ENCODE data around the gene CTSS. TPM values are rescaled to one million over a fixed set of nuclear protein-coding genes. Genes with fewer than 3 reads are reported as not detected.
"Not testable (repeated sequence)": the region's sequence is repeated elsewhere in the genome, so short reads cannot be mapped to it uniquely, and the experiment has no call there.

Gene CTSS
- total and polyA plus RNA-seq, 10 donors = 117 to 685 (median 587) TPM

DNA sequence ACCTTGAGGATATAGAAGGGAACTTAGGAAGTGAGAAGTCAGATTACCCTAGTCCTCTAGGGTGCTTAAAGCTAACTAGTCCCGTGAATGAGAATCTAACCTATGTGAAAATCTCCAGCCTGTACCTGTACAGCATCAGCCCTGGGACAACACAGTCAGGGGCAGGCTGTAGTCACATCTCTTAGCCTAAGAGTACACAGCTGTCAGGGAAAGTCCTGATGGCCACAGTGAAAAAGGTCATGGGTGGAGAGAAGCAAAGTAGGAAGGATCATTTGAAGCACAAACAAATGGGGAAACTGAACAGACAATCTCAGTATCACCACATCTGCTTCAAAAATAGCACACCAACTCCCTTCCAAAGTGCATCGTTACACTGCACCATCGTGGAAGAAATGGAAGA lies 30.8 kb upstream of the CTSS start:
- intact Hi-C loops (cut with DNase I; ENCODE audit: low total_unique reads) = no loop called here
- no peaks in the 10 kb centered on the region for H3K9me3 ChIP-seq
- 84 to 95% (median 90%) methylated on average over 3 of the region's 3 CpGs for WGBS, 5 donors
- peaks cover 0 to 22% (median 2%) of the 10 kb centered on the region in 6 donors for H3K4me1 ChIP-seq
- peaks cover 0 to 64% (median 26%) of the 10 kb centered on the region in 6 donors for H3K36me3 ChIP-seq
- TF ChIP-seq POLR2A (IDR thresholded peaks at IDR 0.05) = no peak
- no peak for TF ChIP-seq POLR2AphosphoS5 (IDR thresholded peaks at IDR 0.05)
- TF ChIP-seq, protein P1, sequence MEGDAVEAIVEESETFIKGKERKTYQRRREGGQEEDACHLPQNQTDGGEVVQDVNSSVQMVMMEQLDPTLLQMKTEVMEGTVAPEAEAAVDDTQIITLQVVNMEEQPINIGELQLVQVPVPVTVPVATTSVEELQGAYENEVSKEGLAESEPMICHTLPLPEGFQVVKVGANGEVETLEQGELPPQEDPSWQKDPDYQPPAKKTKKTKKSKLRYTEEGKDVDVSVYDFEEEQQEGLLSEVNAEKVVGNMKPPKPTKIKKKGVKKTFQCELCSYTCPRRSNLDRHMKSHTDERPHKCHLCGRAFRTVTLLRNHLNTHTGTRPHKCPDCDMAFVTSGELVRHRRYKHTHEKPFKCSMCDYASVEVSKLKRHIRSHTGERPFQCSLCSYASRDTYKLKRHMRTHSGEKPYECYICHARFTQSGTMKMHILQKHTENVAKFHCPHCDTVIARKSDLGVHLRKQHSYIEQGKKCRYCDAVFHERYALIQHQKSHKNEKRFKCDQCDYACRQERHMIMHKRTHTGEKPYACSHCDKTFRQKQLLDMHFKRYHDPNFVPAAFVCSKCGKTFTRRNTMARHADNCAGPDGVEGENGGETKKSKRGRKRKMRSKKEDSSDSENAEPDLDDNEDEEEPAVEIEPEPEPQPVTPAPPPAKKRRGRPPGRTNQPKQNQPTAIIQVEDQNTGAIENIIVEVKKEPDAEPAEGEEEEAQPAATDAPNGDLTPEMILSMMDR (IDR thresholded peaks at IDR 0.05 in 8 of 11, conservative IDR thresholded peaks at IDR 0.05 in 3 of 11) = no peak
- H3K4me3 ChIP-seq = no peak overlapping the region
- DNase-seq = no peak
- no peaks in the 10 kb centered on the region for H3K27me3 ChIP-seq (replicated peaks in 1 of 7)
- H3K27ac ChIP-seq = no peak overlapping the region

DNA sequence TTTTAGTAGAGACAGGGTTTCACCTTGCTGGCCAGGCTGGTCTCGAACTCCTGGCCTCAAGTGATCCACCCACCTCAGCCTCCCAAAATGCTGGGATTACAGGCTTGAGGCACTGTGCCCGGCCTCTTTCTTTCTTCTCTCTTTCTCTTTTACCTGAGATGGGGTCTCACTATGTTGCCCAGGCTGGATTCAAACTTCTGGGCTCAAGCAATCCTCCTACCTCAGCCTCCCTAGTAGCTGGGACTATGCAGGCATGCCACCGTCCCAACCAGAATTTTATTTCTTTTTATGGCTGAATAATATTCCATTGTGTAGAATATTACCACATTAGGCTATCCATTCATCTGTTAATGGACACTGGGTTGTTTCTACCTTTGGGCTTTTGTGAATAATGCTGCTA lies 28.2 kb upstream of the CTSS start:
- intact Hi-C loops (cut with DNase I; ENCODE audit: low total_unique reads) = not testable (repeated sequence)

DNA sequence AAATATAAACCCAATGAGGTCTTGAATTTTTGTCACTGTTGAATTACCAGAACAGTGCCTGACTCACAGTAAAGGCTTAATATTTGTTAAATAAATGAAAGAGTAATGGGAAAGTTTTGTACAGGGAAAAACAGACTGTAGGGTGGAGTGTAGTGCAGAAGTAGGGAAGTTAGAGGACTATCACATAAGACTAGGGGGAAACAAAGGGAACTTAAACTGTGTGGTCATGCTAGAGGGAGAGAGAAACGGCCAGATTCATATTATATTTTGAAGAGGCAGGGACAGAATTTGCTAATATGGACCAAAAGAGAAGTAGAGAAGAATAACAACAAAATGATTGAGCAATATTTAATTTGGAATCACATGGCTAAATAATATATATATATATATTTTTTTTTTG lies 27.6 kb upstream of the CTSS start:
- TF ChIP-seq POLR2AphosphoS5 (IDR thresholded peaks at IDR 0.05) (no peak), POLR2A (IDR thresholded peaks at IDR 0.05) (no peak)
- TF ChIP-seq, protein P1 (IDR thresholded peaks at IDR 0.05 in 8 of 11, conservative IDR thresholded peaks at IDR 0.05 in 3 of 11) = no peak
- Histone ChIP-seq H3K4me1 (peaks cover 0 to 52% (median 9%) of the 10 kb centered on the region in 6 donors), H3K27me3 (replicated peaks in 1 of 7) (no peaks in the 10 kb centered on the region), H3K36me3 (peaks cover 0 to 36% (median 13%) of the 10 kb centered on the region in 6 donors), H3K4me3 (no peak overlapping the region), H3K9me3 (no peaks in the 10 kb centered on the region), H3K27ac (peak overlapping the region in 7 of 8 donors; percentile 7 to 71 (median 49))
- DNase-seq = no peak
- intact Hi-C loops (cut with DNase I; ENCODE audit: low total_unique reads) = no loop called here
- 31 to 64% (median 38%) methylated on average over 1 of the region's 1 CpG for WGBS, 5 donors

More for the DNA sequence above, 28.2 kb upstream of the CTSS start:
- Histone ChIP-seq H3K4me1 (peaks cover 0 to 46% (median 4%) of the 10 kb centered on the region in 6 donors), H3K27ac (peak overlapping the region in 4 of 8 donors; percentile 10 to 71 (median 64)), H3K36me3 (peaks cover 0 to 42% (median 18%) of the 10 kb centered on the region in 6 donors)
- not testable (repeated sequence) for DNase-seq; H3K9me3 ChIP-seq; H3K4me3 ChIP-seq; H3K27me3 ChIP-seq (replicated peaks in 1 of 7)
- 90 to 97% (median 95%) methylated on average over 3 of the region's 3 CpGs for WGBS, 5 donors

DNA sequence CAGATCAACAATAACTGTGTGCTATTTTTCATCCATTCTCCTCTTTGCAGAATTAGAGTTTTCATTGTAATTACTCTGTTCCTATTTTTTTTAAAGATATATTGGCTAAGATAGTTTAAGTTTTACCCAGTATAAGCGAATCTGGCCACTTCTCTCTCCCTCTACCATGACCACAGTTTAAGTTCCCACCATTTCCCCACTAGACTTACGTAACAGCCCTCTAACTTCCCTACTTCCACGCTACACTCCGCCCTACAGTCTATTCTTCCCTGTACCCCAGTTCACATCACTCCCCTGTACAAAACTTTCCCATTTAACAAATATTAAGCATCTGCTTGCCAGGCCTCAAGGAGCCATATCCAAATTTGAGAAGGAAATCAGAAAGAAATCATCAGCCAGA lies 26.0 kb upstream of the CTSS start:
- H3K9me3 ChIP-seq = no peaks in the 10 kb centered on the region
- no peak for DNase-seq
- H3K27ac ChIP-seq = peak overlapping the region in 6 of 8 donors; percentile 5 to 79 (median 63)
- H3K4me1 ChIP-seq = peaks cover 0 to 58% (median 17%) of the 10 kb centered on the region in 6 donors
- 49 to 73% (median 69%) methylated on average over 4 of the region's 4 CpGs for WGBS, 5 donors
- no peaks in the 10 kb centered on the region for H3K27me3 ChIP-seq (replicated peaks in 1 of 7)
- peaks cover 0 to 20% (median 4%) of the 10 kb centered on the region in 6 donors for H3K36me3 ChIP-seq
- TF ChIP-seq, protein P1 (IDR thresholded peaks at IDR 0.05 in 8 of 11, conservative IDR thresholded peaks at IDR 0.05 in 3 of 11) = no peak
- TF ChIP-seq POLR2A (IDR thresholded peaks at IDR 0.05) = no peak
- TF ChIP-seq POLR2AphosphoS5 (IDR thresholded peaks at IDR 0.05) = peak in 1 of 3 donors; percentile 7
- H3K4me3 ChIP-seq = peak overlapping the region in 1 of 8 donors; percentile 31
- intact Hi-C loops (cut with DNase I; ENCODE audit: low total_unique reads) = no loop called here
